Mesothelial cell of epicardium (in vitro differentiated cells): ENCODE data around the gene HOXB8. TPM values are rescaled to one million over a fixed set of nuclear protein-coding genes. Genes with fewer than 3 reads are reported as not detected.
A peak's percentile ranks its signal among the peaks of the same experiment; 100 is the strongest.

Source experiments
- DNase-seq, 2 experiments: peaks; one replicate each; pipeline ENCODE4 v3.0.0; 2021; ENCODE audit warnings: low spot score in 2 of 2; ENCODE audit not compliant: unreplicated experiment in 2 of 2
- H3K27ac Mint-ChIP-seq: 2 replicates; pipeline ENCODE4 v1.8.0; 2021; ENCODE audit warnings: mixed read lengths
- H3K27me3 Mint-ChIP-seq: 2 replicates; pipeline ENCODE4 v1.8.0; 2021; ENCODE audit warnings: low read depth, mixed read lengths
- H3K36me3 Mint-ChIP-seq: 2 replicates; pipeline ENCODE4 v1.8.0; 2021; ENCODE audit warnings: mixed read lengths
- H3K4me1 Mint-ChIP-seq: 2 replicates; pipeline ENCODE4 v1.8.0; 2021; ENCODE audit warnings: mixed read lengths
- H3K4me3 Mint-ChIP-seq: 2 replicates; pipeline ENCODE4 v1.8.0; 2021; ENCODE audit warnings: mild to moderate bottlenecking, moderate library complexity, mixed read lengths
- H3K9me3 Mint-ChIP-seq: 2 replicates; pipeline ENCODE4 v1.8.0; 2021; ENCODE audit warnings: mixed read lengths
- CTCF ChIP-seq: fragments of 200-600 bp; sonication (generic); IDR thresholded peaks from one replicate; pipeline ENCODE4 v1.5.0; 2021; ENCODE audit warnings: antibody characterized with exemption; ENCODE audit not compliant: unreplicated experiment
- total RNA-seq: library from RNA; stranded (reverse); gene quantifications from 3 replicates; pipeline ENCODE4 v1.2.1, GENCODE V29; 2021

The HOXB8 gene
- total RNA-seq, 1 donor from 2014 or later = 78.8 TPM

- H3K36me3 Mint-ChIP-seq = peaks cover 45% of the 10 kb centered on the region
- no peaks in the 10 kb centered on the region for H3K27me3 Mint-ChIP-seq
- H3K4me3 Mint-ChIP-seq = peak overlapping the region; percentile 90
- peaks cover 84% of the 10 kb centered on the region for H3K4me1 Mint-ChIP-seq
- TF ChIP-seq CTCF = no peak
- peak overlapping the region; percentile 100 for H3K27ac Mint-ChIP-seq
- DNase-seq = no peak
- H3K9me3 Mint-ChIP-seq = no peaks in the 10 kb centered on the region
These were observed 32.4 kb downstream of the HOXB8 start for GRCh38 chr17:48582750-48583069.

GRCh38 chr17:48579760-48580554, 35.1 kb downstream of the HOXB8 start:
- DNase-seq = no peak
- Mint-ChIP-seq H3K27ac (peak overlapping the region; percentile 100), H3K4me3 (peak overlapping the region; percentile 90), H3K27me3 (no peaks in the 10 kb centered on the region), H3K36me3 (peaks cover 28% of the 10 kb centered on the region), H3K4me1 (peaks cover 81% of the 10 kb centered on the region), H3K9me3 (no peaks in the 10 kb centered on the region)
- TF ChIP-seq CTCF = no peak

GRCh38 chr17:48579471-48579759, 35.7 kb downstream of the HOXB8 start:
- no peaks in the 10 kb centered on the region for H3K27me3 Mint-ChIP-seq
- H3K27ac Mint-ChIP-seq = peak overlapping the region; percentile 100
- H3K4me3 Mint-ChIP-seq = peak overlapping the region; percentile 90
- peaks cover 26% of the 10 kb centered on the region for H3K36me3 Mint-ChIP-seq
- no peak for DNase-seq
- H3K4me1 Mint-ChIP-seq = peaks cover 82% of the 10 kb centered on the region
- H3K9me3 Mint-ChIP-seq = no peaks in the 10 kb centered on the region
- TF ChIP-seq CTCF = no peak

GRCh38 chr17:48578616-48579470, 36.2 kb downstream of the HOXB8 start:
- no peak for DNase-seq
- Mint-ChIP-seq H3K36me3 (peaks cover 25% of the 10 kb centered on the region), H3K27me3 (no peaks in the 10 kb centered on the region), H3K4me3 (peak overlapping the region; percentile 90), H3K27ac (peak overlapping the region; percentile 100), H3K9me3 (no peaks in the 10 kb centered on the region), H3K4me1 (peaks cover 82% of the 10 kb centered on the region)
- TF ChIP-seq CTCF = no peak

- Mint-ChIP-seq H3K27ac (peak within 1 kb of the TSS; percentile 100), H3K4me1 (peaks cover 82% of the 10 kb centered on the region), H3K4me3 (peak within 1 kb of the TSS; percentile 90), H3K27me3 (no peaks in the 10 kb centered on the region), H3K9me3 (no peaks in the 10 kb centered on the region), H3K36me3 (peaks cover 27% of the 10 kb centered on the region)
- no peak for TF ChIP-seq CTCF
- DNase-seq = peak; percentile 78 to 83
These were observed 37.0 kb downstream of the HOXB8 start, which contains the start of gene HOXB4 for GRCh38 chr17:48577946-48578615. HOXB4 (minus strand) TSS chr17:48578350; CDS start chr17:48578319, 31 bp downstream.
